HG03039 (cell line): ENCODE results near the gene CYP2W1.
"Not testable (repeated sequence)": the region's sequence is repeated elsewhere in the genome, so short reads cannot be mapped to it uniquely, and the experiment has no call there.

Experiments
- ATAC-seq: cut with Tn5 transposase; IDR thresholded peaks from one replicate; pipeline ENCODE4 v1.9.1; 2021; ENCODE audit warnings: mild to moderate bottlenecking, moderate library complexity; ENCODE audit not compliant: unreplicated experiment

The CYP2W1 gene, protein sequence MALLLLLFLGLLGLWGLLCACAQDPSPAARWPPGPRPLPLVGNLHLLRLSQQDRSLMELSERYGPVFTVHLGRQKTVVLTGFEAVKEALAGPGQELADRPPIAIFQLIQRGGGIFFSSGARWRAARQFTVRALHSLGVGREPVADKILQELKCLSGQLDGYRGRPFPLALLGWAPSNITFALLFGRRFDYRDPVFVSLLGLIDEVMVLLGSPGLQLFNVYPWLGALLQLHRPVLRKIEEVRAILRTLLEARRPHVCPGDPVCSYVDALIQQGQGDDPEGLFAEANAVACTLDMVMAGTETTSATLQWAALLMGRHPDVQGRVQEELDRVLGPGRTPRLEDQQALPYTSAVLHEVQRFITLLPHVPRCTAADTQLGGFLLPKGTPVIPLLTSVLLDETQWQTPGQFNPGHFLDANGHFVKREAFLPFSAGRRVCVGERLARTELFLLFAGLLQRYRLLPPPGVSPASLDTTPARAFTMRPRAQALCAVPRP

DNA sequence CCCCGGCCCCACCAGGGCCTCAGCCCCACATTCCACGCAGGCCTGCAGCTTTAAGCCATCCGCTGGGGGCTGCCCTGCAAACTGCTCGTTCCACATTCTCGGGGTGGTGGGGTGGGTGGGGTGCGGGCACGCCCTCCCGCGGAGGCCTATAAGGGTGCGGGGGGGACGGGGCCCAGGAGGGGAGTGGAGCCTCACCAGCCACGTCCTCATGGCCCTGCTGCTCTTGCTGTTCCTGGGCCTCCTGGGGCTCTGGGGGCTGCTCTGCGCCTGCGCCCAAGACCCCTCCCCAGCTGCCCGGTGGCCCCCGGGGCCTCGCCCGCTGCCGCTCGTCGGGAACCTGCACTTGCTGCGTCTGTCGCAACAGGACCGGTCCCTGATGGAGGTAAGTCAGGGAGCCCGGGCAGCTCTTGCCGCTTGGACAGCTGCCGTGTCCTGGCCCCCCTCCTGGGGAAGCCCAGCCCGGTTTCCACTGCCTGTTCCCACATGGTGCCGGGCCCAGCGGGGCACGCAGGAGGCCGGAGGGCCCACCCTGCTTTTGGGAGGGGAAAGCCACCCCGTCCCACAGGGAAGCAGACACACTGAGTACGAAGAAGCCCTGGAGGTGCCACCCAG lies at the start of gene CYP2W1:
Gene CYP2W1 (plus strand): TSS at position 178 of the 612 bp plus-strand sequence. CDS start 31 bp downstream, at position 209.
- no peak for ATAC-seq

DNA sequence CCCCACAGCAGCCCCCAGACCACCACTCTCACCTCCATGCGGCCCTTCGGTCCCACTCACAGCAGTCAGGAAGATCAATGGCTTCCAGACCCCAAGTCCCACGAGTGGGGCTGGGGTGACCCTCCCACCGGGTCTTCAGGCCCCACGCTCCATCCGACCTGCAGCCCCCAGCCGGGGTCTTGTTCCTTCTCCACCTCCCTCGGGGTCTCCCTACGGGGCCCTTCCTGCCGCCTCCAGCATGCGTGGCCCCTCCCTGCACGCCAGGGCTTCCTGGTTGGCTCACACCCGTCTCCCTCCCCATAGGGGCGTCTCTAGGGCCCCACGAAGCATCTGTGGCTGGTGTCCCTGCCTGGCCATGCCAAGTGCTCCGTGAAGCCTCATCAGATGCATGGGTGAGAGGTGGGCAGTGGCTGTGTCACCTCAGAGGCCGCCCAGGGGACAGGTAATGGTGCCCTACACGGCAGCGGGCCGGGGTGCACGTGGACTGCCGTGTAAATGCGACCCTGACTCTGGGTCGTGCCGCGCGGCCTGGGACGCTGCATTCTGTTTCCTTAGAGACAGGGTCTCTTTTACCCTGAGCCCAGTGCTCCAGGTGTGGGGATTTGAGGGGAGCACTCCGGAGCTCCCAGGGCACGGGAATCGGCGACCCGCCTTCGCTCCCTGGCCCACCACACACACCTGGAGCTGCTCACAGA lies 48.4 kb upstream of the CYP2W1 start:
- no peak for ATAC-seq

DNA sequence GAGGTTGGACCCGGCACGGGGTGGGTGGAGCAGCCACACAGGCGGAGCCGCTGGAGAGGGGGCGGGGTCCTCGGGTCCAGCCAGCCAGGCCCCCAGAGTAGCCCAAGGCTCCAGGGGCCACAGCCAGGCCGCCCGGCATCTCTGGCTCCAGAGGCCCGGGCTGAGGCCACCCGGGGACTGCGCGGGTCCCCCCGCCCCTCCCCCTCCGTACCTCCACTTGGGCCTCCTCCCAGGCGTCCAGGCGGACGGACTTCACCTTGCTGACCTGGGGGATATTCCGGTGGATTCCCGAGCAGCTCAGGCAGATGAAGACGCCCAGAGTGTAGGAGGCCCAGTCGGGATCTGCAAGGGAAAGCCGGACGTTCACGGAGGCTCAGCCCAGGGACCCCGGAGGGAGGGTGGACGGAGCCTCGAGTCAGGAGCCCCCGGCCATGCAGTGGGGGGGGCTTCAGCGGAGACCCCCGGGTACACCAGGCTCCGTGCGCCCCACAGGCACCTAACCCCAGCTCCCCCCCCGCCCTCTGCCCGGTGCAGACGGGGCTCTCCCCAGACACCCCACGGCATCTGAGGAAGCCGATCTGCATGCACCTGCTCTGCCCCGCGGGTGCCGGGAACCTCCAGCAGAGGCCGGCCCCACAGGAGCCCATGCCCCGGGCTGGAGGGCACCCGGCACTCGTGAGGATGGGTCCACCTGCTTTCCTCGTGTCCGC lies 47.7 kb upstream of the CYP2W1 start:
- no peak for ATAC-seq

DNA sequence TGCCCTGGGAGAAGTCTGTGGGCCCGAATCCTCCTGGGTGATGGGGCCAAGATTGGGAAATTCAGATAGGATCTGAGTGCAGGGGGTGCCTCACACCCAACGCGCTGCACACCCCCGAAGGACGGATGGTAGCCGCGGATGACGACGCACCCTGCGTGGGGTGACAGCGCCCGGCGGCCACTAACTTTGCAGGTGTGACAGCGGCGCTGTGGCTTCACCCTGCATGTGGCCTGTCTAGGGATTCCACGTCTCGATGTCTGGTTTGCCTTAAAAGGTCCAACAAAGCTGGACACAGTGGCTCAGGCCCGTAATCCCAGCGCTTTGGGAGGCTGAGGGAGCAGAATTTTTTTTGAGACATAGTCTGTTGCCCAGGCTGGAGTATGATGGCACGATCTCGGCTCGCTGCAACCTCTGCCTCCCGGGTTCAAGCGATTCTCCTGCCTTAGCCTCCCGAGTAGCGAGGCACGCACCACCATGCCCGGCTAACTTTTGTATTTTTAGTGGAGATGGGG lies 47.1 kb upstream of the CYP2W1 start:
- ATAC-seq: no peak

DNA sequence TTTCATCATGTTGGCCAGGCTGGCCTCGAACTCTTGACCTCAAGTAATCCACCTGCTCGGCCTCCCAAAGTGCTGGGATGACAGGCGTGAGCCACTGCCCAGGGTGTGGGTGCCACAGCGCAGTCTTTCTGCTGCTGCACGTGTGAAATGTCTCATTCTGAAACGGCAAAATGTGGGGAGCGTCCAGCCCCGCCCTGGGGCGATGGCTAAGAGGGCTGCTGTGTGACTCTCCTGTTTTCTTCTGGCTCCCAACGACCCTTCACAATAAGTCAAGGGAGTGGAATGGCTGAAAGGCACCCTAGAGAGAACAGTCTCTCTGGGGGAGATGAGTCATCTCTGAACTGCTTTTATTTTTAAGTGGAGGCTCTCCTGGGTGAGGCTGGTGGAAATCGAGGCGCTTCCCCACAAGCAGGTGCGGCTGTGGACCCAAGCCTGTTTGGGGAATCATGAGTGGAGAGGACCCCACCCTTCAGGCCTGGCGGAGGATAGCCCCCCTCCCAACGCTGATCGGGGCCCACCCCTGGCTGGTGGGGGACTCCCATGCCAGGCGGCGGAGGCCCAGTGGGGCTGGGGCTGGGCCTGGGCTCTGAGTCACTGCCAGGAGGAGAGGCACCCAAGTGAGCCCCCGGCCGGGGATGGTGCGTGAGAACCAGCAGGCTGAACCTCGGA lies 46.5 kb upstream of the CYP2W1 start:
- peak; percentile 64 for ATAC-seq

DNA sequence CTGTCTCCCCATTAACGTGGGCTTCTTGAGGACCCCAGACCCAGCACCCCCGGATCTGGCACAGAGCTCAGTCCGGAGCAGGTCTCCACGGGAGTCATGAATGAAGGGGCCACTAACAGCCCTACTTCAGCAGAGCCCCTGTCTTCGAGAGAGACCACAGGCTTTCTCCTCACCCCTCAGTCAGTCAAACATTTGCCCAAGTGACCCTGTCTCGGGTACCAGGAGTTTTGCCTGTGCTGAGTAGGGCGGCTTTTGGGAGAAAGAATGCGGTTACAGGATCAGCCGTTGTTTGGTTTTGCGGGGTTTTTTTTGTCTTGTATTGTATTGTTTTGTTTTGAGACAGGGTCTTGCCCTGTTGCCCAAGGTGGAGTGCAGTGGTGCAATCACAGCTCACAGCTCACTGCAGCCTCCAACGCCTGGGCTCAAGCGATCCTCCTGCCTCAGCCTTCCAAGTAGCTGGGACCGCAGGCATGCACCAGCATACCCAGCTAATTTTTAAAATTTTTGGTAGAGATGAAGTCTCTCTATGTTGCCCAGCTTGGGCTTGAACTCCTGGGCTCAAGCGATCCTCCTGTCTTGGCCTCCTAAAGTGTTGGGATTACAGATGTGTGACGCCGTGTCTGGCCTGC lies 45.0 kb upstream of the CYP2W1 start:
- no peak for ATAC-seq

DNA sequence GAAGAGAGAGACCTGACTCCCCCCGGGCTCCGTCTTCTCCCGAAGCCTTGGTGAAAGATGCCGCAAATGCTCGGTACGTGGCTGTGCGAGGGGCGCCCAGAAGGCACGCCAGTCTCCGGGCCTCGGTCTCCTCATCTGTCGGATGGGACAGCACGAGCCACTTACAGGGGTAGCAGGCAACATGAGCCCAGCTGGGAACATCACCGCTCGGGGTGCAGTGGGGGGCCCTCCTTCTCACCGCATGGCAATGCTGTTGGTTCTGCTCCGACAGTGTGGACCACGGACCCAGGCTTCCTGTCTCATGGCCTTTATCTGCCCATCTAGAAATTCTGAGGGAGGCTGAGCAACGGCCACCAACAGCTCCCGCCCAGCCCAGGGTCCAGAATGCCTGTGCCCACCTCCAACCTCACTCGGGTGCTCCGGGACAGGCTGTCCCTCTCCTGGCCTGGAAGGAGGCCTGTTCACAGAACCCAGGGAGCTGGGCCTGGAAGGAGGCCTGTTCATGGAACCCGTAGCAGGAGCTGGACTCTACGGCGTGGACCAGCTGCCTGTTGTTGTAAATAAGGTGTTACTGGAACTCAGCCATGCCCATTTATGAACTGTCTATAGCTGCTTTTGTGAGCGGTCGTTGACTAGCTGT lies 44.3 kb upstream of the CYP2W1 start:
- ATAC-seq: no peak

DNA sequence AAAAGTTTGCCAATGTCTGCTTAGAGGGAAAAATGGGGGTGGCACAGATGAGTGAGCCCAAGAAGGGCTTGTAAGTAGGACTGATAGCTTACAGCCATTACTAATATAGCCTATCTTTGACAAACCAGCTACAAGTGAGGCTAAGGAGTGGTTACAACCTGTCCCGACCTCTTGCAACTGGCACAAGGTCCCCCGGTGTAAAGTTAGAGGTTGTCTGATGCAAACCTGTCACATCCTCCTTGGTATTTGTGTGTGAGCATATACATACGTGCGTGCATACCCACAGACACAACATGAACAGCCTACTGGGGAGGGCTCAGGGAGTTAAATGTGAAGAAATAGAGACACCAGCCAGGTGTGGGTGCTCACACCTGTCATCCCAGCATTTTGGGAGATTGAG lies 43.1 kb upstream of the CYP2W1 start:
- no peak for ATAC-seq

DNA sequence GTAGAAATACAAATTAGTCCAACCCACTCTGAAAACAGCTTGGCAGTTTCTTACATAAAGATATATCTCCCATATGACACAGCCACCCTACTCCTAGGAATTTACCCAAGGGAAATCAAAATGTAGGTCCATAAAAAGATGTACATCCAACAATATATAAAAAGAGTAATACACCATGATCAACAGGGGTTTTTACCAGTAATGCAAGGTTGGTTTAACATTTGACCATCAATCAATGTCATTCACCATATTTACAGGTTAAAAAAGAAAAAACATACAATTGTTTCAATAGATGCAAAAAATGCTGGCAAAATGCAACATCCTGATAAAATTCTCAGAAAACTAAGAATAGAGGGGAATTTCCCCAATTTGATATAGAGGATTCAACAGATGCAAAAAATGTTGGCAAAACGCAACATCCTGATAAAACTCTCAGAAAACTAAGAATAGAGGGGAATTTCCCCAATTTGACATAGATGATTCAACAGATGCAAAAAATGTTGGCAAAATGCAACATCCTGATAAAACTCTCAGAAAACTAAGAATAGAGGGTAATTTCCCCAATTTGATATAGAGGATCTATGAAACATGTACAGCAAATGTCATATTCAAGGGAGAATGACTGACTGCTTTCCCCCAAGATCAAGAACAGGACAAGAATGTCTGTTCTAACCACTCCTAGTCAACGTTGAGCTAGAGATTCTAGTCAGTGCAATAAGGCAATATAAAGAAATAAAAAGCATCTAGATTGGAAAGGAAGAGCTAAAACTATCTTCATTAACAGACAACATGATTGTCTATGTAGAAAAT lies 42.2 kb upstream of the CYP2W1 start:
- no peak for ATAC-seq

DNA sequence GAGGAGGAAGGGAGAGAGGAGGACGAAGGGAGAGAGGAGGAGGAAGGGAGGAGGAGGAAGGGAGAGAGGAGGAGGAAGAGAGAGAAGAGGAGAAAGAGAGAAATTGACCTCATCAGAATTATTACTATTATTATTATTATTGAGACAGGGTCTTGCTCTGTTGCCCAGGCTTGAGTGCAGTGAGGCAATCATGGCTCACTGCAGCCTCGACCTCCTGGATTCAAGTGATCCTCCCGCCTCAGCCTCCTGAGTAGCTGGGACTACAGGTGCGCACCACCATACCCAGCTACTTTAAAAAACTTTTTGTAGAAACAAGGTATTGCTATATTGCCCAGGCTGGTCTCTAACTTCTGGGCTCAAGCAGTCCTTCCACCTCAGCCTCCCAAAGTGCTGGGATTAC lies 39.2 kb upstream of the CYP2W1 start:
- ATAC-seq: not testable (repeated sequence)

DNA sequence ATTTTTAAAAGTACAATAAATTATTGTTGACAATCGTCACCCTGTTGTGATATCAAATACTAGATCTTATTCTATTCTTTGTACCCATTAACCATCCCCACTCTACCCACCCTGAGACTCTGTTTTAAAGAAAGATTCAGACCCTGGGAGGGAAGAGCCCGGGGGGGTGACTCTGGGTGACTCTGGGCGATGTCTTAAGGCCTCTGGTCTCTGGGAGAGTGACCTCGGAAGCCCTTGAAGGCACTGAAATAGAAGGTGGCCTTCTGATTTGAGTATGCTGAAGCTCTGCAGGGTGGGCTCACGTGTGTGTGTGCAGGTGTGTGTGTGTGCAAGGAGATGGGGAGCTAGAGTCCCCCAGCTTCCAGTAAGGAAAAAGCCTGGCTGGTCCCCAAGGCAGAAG lies 38.2 kb upstream of the CYP2W1 start:
- ATAC-seq: no peak

DNA sequence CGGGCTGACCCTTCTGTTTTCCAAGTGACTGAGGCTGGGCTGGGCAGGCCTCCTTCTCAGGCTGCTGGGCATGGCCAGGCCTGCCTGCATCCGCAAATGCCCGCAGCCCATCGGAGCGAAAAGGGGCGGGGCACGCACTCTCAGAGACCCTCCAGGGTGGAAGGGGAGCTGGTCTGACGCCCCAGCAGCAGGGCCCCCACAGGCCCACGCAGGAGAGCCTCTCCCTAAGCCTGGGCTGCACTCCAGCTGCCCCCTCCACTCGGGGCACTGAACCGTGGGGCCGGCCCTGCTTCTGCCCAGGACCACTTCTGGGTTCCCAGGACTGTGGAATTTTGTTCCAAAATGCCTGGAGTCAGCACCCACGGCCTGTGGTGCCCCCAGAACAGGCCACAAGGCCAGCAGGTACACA lies 37.8 kb upstream of the CYP2W1 start:
- ATAC-seq: no peak

DNA sequence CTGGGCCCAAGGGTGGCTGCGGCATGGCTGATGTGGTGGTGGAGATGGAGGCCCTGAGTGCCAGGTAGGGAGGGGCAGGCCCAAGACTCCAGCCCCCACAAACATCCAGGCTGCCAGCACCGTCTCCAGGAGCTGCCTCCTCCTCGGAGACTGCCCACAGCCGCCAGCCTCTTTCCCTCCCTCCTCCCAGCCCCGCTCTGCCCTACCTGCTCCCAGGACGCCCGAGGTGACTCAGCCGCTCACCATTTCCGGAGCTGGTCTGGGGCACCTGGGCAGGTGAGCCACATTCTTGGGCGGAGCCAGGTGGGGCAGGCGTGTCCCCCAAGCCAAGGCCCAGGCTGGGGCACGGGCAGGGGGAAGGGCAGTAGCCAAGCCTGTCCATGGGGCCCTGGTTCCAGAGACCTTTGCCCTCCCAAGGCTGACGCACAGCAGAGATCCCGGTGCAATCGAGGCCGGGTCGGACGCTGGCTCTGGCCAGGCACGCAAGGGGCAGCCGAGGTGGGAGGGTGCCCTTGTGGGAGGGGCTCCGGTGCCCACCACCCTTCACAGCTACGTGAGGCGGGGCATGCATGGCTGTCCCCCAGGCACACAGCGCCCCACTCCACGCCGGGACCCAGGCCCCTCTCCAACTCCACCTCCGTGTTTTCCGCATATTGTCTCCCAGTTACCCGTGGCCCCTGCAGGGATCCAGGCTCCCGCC lies 37.3 kb upstream of the CYP2W1 start:
- ATAC-seq: no peak

DNA sequence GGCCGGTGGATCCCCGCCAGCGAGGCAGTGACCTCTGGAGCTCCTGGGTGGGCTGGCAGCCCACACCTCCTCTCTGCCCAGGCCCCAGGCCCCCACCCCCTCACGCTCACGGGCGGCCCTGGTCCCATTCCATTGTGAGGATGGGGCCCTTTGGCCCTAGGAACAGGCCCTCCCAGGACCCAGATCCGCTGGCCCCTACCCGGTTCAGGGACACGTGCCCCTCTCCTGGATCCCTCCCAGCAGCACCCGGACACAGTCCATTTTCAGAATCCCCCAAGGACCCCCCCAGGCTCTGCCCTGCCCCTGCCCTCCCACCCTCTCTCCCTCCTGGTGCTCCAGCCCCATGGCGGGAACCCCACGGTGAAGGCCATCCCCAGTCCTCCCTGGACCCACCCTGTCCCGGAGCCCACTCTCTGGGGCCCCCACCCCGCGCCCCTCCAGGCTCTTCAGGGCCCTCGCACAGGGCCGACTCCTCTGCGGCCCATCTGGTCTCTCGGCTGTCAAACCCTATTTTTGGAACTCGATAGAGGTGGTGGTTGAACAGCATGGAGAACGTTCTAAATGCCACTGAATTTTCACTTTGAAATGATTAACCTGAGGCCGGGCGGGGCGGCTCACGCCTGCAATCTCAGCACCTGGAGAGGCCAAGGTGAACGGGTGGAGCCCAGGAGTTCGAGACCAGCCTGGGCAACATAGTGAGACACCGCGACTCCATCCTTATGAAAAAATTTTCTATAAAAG lies 36.6 kb upstream of the CYP2W1 start:
- no peak for ATAC-seq

DNA sequence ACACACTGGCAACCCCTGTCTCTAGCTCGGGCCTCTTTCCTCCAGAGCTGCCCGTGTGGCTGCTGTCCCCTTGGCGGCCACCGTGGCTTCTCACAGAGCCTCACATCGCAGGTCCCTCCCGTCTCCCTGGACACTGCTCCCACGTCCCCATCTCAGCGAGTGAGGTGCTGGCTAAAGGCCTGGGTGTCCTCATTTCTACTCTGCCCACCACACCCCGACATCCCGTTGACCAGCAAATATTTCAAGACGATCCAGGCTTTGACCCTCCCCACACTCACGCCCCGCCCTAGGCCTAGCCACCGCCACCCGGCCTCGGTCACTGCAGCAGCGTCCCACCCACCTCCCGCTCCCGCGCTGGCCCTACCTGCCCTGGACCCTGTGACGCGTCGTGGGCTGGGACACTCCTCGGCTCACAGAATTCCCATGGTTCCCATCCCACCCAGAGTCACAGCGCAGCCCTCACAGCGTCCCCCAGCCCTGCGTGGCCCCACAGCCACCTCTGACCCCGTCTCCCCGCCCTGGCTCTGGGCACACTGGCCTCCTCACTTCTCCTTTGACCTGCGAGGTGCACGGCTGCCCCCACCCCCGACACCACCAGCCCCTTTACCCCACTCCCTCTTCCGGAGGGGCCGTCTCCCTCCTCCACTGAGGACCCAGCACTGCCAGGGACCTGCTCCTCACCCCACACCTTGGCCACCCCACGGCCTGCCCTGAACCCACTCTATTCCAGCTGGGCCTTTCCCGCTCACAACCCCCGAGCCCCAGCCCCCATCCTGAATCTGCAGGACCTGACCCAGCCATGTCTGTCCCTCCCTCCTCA lies 35.4 kb upstream of the CYP2W1 start:
- ATAC-seq: no peak
